HepG2 (cell line): Measurements from ENCODE around the gene JMJD8. TPM values are rescaled to one million over a fixed set of nuclear protein-coding genes. Genes with fewer than 3 reads are reported as not detected.
A peak's percentile ranks its signal among the peaks of the same experiment; 100 is the strongest.

ENCODE experiments used
- CAMTA2 ChIP-seq: sonication (generic); formaldehyde crosslinking; IDR thresholded peaks from 2 replicates; pipeline ENCODE4 v1.4.0; 2020; ENCODE audit warnings: mild to moderate bottlenecking, missing genetic modification reagents, borderline replicate concordance
- CHCHD3 ChIP-seq: sonication (generic); formaldehyde crosslinking; IDR thresholded peaks from 2 replicates; pipeline ENCODE4 v1.8.0; 2022; ENCODE audit warnings: mild to moderate bottlenecking, missing genetic modification reagents, moderate library complexity
- CTCF ChIP-seq: sonication (generic); formaldehyde crosslinking; IDR thresholded peaks from 2 replicates; pipeline ENCODE4 v1.5.0; 2020; ENCODE audit warnings: mild to moderate bottlenecking, missing genetic modification reagents, moderate library complexity
- ETV5 ChIP-seq: IDR thresholded peaks from 2 replicates; pipeline ENCODE4 v1.6.1; 2018; ENCODE audit warnings: missing biosample characterization, missing genetic modification reagents, inconsistent platforms, borderline replicate concordance
- HDAC1 ChIP-seq: sonication (generic); formaldehyde crosslinking; IDR thresholded peaks from 2 replicates; pipeline ENCODE4 v1.5.1; 2020; ENCODE audit warnings: mild to moderate bottlenecking, missing genetic modification reagents
- KDM2A ChIP-seq: sonication (generic); formaldehyde crosslinking; IDR thresholded peaks from 2 replicates; pipeline ENCODE4 v1.4.0; 2020; ENCODE audit warnings: low read depth, missing genetic modification reagents, borderline replicate concordance
- KLF16 ChIP-seq, 2 experiments: sonication (generic) in 1 of 2; formaldehyde crosslinking in 1 of 2; IDR thresholded peaks; 2 replicates each; pipeline versions ENCODE4 v1.6.1 to v1.8.0; 2016 to 2023; ENCODE audit warnings: missing genetic modification reagents in 2 of 2, missing compliant biosample characterization in 1 of 2
- MED1 ChIP-seq: sonication (generic); formaldehyde crosslinking; IDR thresholded peaks from 2 replicates; pipeline ENCODE4 v1.4.0; 2020; ENCODE audit warnings: missing genetic modification reagents
- MXD1 ChIP-seq: sonication (generic); formaldehyde crosslinking; IDR thresholded peaks from 2 replicates; pipeline ENCODE4 v1.4.0; 2020; ENCODE audit warnings: mild to moderate bottlenecking, missing genetic modification reagents
- PHF8 ChIP-seq: sonication (generic); formaldehyde crosslinking; IDR thresholded peaks from 2 replicates; pipeline ENCODE4 v1.5.0; 2020; ENCODE audit warnings: missing genetic modification reagents
- POLR2A ChIP-seq, 2 experiments: IDR thresholded peaks; 2 replicates each; pipeline ENCODE4 v1.6.1; 2011; ENCODE audit warnings: low read depth in 2 of 2, low read length in 2 of 2, mild to moderate bottlenecking in 1 of 2, moderate library complexity in 1 of 2; ENCODE audit not compliant: insufficient read depth in 1 of 2
- RBM39 ChIP-seq: fragments of 200-400 bp; formaldehyde crosslinking; IDR thresholded peaks from one replicate; pipeline ENCODE4 v1.6.1; 2018; ENCODE audit warnings: antibody characterized with exemption, mild to moderate bottlenecking, low read depth, low read length; ENCODE audit not compliant: poor library complexity, severe bottlenecking
- SAP130 ChIP-seq: IDR thresholded peaks from 2 replicates; pipeline ENCODE4 v1.6.1; 2016; ENCODE audit warnings: low read depth
- SIN3A ChIP-seq: IDR thresholded peaks from 2 replicates; pipeline ENCODE4 v1.6.1; 2011; ENCODE audit warnings: low read depth, mild to moderate bottlenecking, control low read depth, low read length, borderline replicate concordance
- THAP11 ChIP-seq: IDR thresholded peaks from 2 replicates; pipeline ENCODE4 v1.6.1; 2016; ENCODE audit warnings: missing biosample characterization, missing genetic modification reagents
- UBTF ChIP-seq: sonication (generic); formaldehyde crosslinking; IDR thresholded peaks from 2 replicates; pipeline ENCODE4 v1.4.0; 2020; ENCODE audit warnings: mild to moderate bottlenecking, missing genetic modification reagents
- XBP1 ChIP-seq: sonication (generic); formaldehyde crosslinking; IDR thresholded peaks from 2 replicates; pipeline ENCODE4 v1.5.0; 2020; ENCODE audit warnings: missing genetic modification reagents
- ZNF235 ChIP-seq: sonication (generic); formaldehyde crosslinking; IDR thresholded peaks from 2 replicates; pipeline ENCODE4 v1.8.1; 2023; ENCODE audit warnings: mild to moderate bottlenecking, missing genetic modification reagents, borderline replicate concordance
- ZNF24 ChIP-seq: fragments of 450-650 bp; IDR thresholded peaks from 2 replicates; pipeline ENCODE4 v1.6.1; 2017; ENCODE audit warnings: antibody characterized with exemption, mild to moderate bottlenecking
- ZNF253 ChIP-seq: sonication (generic); formaldehyde crosslinking; IDR thresholded peaks from 2 replicates; pipeline ENCODE4 v1.8.0; 2022; ENCODE audit warnings: mild to moderate bottlenecking, missing genetic modification reagents, borderline replicate concordance
- ZNF83 ChIP-seq: sonication (generic); formaldehyde crosslinking; IDR thresholded peaks from 2 replicates; pipeline ENCODE4 v1.4.0; 2020; ENCODE audit warnings: missing genetic modification reagents, mild to moderate bottlenecking, borderline replicate concordance
- polyA plus RNA-seq, 8 experiments: library from polyadenylated mRNA; depleted of rRNA in 3 of 8; stranded (reverse) in 7 of 8; unstranded in 1 of 8; fragments of >200 nt; fragmentation: Illumina TruSeq in 4 of 8; extraction: Trizol in 4 of 8; gene quantifications; 2 replicates each; pipeline versions ENCODE4 v1.2.1 to v1.2.3, GENCODE V29; 2011 to 2016; ENCODE audit warnings: low read depth in 4 of 8, missing spikeins in 1 of 8, mixed read lengths in 1 of 8; ENCODE audit not compliant: insufficient read depth in 1 of 8
- total RNA-seq, 5 experiments: library from RNA; depleted of rRNA; stranded (reverse); fragments of >200 nt; fragmentation: Illumina TruSeq; extraction: Trizol; gene quantifications; 2 replicates each; pipeline ENCODE4 v1.2.3, GENCODE V29; 2016; ENCODE audit warnings: low read depth in 1 of 5
- TF ChIP-seq, protein P1 (sequence below): sonication (generic); formaldehyde crosslinking; IDR thresholded peaks from 2 replicates; pipeline ENCODE4 v1.4.0; 2020; ENCODE audit warnings: missing genetic modification reagents, low read depth, mild to moderate bottlenecking, borderline replicate concordance
- TF ChIP-seq, protein P2 (sequence below): sonication (generic); formaldehyde crosslinking; IDR thresholded peaks from 2 replicates; pipeline ENCODE4 v1.5.0; 2020; ENCODE audit warnings: missing genetic modification reagents, mild to moderate bottlenecking, borderline replicate concordance

Gene JMJD8
- total and polyA plus RNA-seq, 2 of the 13 experiments (the other 11 are each of a cell fraction or from before 2014, with no cell fraction given): 2.6 to 11.8 TPM

GRCh38 chr16:680967-681745 is 3.0 kb downstream of the JMJD8 start (continued):
- TF ChIP-seq ZNF83 (CRISPR knock-in tag): peak; percentile 72; the same call in 1 of the 2 replicates
- peak; percentile 9 for TF ChIP-seq RBM39
- TF ChIP-seq UBTF (CRISPR knock-in tag): peak; percentile 48; the same call in 1 of the 2 replicates
- TF ChIP-seq MXD1: 0 out of 2 replicates have a peak, but pooled peaks have one; percentile 60
- TF ChIP-seq XBP1: no peak
- no peak for TF ChIP-seq CAMTA2
- TF ChIP-seq, protein P1, sequence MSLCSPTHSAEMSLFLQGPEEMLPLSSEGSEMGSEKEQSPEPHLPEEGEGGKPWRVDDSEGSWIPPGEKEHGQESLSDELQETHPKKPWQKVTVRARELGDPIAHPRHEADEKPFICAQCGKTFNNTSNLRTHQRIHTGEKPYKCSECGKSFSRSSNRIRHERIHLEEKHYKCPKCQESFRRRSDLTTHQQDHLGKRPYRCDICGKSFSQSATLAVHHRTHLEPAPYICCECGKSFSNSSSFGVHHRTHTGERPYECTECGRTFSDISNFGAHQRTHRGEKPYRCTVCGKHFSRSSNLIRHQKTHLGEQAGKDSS: no peak
- TF ChIP-seq KLF16 (CRISPR knock-in tag; IDR thresholded peaks at IDR 0.05): peak in 1 of 2 experiments; percentile 26; a peak in 1 of 4 replicates
- peak; percentile 37; the same call in 1 of the 2 replicates for TF ChIP-seq MED1
- TF ChIP-seq POLR2A (IDR thresholded peaks at IDR 0.05; ENCODE audit: insufficient read depth in 1 of 2, low read depth in 2 of 2, low read length in 2 of 2): 0 out of 4 replicates have a peak, but pooled peaks of 1 of the 2 experiments have one; percentile 18
- peak; percentile 35; the same call in 1 of the 2 replicates for TF ChIP-seq SIN3A
- TF ChIP-seq, protein P2, sequence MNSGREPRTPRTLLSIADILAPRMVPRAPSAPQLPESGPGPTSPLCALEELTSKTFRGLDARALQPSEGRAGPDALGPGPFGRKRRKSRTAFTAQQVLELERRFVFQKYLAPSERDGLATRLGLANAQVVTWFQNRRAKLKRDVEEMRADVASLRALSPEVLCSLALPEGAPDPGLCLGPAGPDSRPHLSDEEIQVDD (CRISPR knock-in tag): peak; percentile 52; the same call in 1 of the 2 replicates
- TF ChIP-seq CTCF: peak; percentile 76
- TF ChIP-seq ZNF253 (CRISPR knock-in tag): peak; percentile 62; the same call in 1 of the 2 replicates
- TF ChIP-seq KDM2A: peak; percentile 78; the same call in 1 of the 2 replicates
- 0 out of 2 replicates have a peak, but pooled peaks have one; percentile 24 for TF ChIP-seq ZNF235 (CRISPR knock-in tag)
- TF ChIP-seq SAP130 (CRISPR knock-in tag): peak; percentile 84
- TF ChIP-seq CHCHD3: 0 out of 2 replicates have a peak, but pooled peaks have one; percentile 20
- no peak for TF ChIP-seq ZNF24
- peak; percentile 46 for TF ChIP-seq PHF8 (CRISPR knock-in tag)
- peak; percentile 60; the same call in 1 of the 2 replicates for TF ChIP-seq HDAC1 (CRISPR knock-in tag)
- TF ChIP-seq THAP11 (CRISPR knock-in tag): 0 out of 2 replicates have a peak, but pooled peaks have one; percentile 16
- TF ChIP-seq ETV5 (CRISPR knock-in tag): no peak
